Measurements from ENCODE around the gene RAC3.

Gene RAC3

GRCh38 chr17:82049521-82049971 is 18.1 kb downstream of the RAC3 start:
- no peaks in the 10 kb centered on the region for H4K20me1 ChIP-seq (ENCODE audit: insufficient read depth, low read length)
- no peak for TF ChIP-seq CTCF (IDR thresholded peaks at IDR 0.05; ENCODE audit: low read length)
- no peak for TF ChIP-seq EZH2 (IDR thresholded peaks at IDR 0.05; ENCODE audit: borderline replicate concordance, low read length)
- H3K27ac ChIP-seq (ENCODE audit: low read depth, low read length, poor library complexity, severe bottlenecking) = no peak overlapping the region
- no peaks in the 10 kb centered on the region for H3K9me3 ChIP-seq (ENCODE audit: low read length)
- H2AFZ ChIP-seq (ENCODE audit: low read length) = no peak overlapping the region
- H3K36me3 ChIP-seq (ENCODE audit: insufficient read depth, low read length) = peaks cover 12% of the 10 kb centered on the region
- peaks cover 27% of the 10 kb centered on the region for H3K4me1 ChIP-seq (ENCODE audit: insufficient read depth, low read length, severe bottlenecking)
- 0 out of 2 replicates have a peak, but pooled peaks cover 4% of the 10 kb centered on the region for H3K79me2 ChIP-seq (ENCODE audit: insufficient read depth, low read length)
- no peaks in the 10 kb centered on the region for H3K27me3 ChIP-seq (ENCODE audit: insufficient read depth, low read length)
- no peak overlapping the region for H3K4me3 ChIP-seq (ENCODE audit: low read depth, low read length, poor library complexity, severe bottlenecking)
- no peaks in the 10 kb centered on the region for H3F3A ChIP-seq (ENCODE audit: insufficient read depth, low read length)
- no peak overlapping the region for H3K9ac ChIP-seq (ENCODE audit: low read length)
- no peaks in the 10 kb centered on the region for H3K9me2 ChIP-seq (ENCODE audit: low read depth, low read length)
- H3K4me2 ChIP-seq (ENCODE audit: low read length) = no peak overlapping the region

GRCh38 chr17:82050152-82050760 is 18.8 kb downstream of the RAC3 start:
- Histone ChIP-seq H3K9ac (ENCODE audit: low read length) (no peak overlapping the region; the same call in 1 of the 2 replicates), H3K4me3 (ENCODE audit: low read depth, low read length, poor library complexity, severe bottlenecking) (peak overlapping the region; percentile 100), H2AFZ (ENCODE audit: low read length) (no peak overlapping the region), H3K9me2 (ENCODE audit: low read depth, low read length) (no peaks in the 10 kb centered on the region), H3K4me1 (ENCODE audit: insufficient read depth, low read length, severe bottlenecking) (peaks cover 27% of the 10 kb centered on the region), H3K27ac (ENCODE audit: low read depth, low read length, poor library complexity, severe bottlenecking) (no peak overlapping the region), H3K27me3 (ENCODE audit: insufficient read depth, low read length) (no peaks in the 10 kb centered on the region), H3K4me2 (ENCODE audit: low read length) (peak overlapping the region; percentile 79; the same call in 1 of the 2 replicates), H4K20me1 (ENCODE audit: insufficient read depth, low read length) (no peaks in the 10 kb centered on the region), H3K36me3 (ENCODE audit: insufficient read depth, low read length) (peaks cover 19% of the 10 kb centered on the region), H3F3A (ENCODE audit: insufficient read depth, low read length) (no peaks in the 10 kb centered on the region), H3K79me2 (ENCODE audit: insufficient read depth, low read length) (0 out of 2 replicates have a peak, but pooled peaks cover 4% of the 10 kb centered on the region), H3K9me3 (ENCODE audit: low read length) (no peaks in the 10 kb centered on the region)
- TF ChIP-seq CTCF (IDR thresholded peaks at IDR 0.05; ENCODE audit: low read length) (no peak), EZH2 (IDR thresholded peaks at IDR 0.05; ENCODE audit: borderline replicate concordance, low read length) (no peak)

- Histone ChIP-seq H3K9me3 (ENCODE audit: low read length) (no peaks in the 10 kb centered on the region), H3K4me1 (ENCODE audit: insufficient read depth, low read length, severe bottlenecking) (peaks cover 27% of the 10 kb centered on the region), H3K9me2 (ENCODE audit: low read depth, low read length) (no peaks in the 10 kb centered on the region), H3K36me3 (ENCODE audit: insufficient read depth, low read length) (peaks cover 27% of the 10 kb centered on the region), H3F3A (ENCODE audit: insufficient read depth, low read length) (no peaks in the 10 kb centered on the region), H3K27me3 (ENCODE audit: insufficient read depth, low read length) (no peaks in the 10 kb centered on the region), H3K4me2 (ENCODE audit: low read length) (peak overlapping the region; percentile 79), H3K79me2 (ENCODE audit: insufficient read depth, low read length) (0 out of 2 replicates have a peak, but pooled peaks cover 4% of the 10 kb centered on the region), H4K20me1 (ENCODE audit: insufficient read depth, low read length) (no peaks in the 10 kb centered on the region), H3K27ac (ENCODE audit: low read depth, low read length, poor library complexity, severe bottlenecking) (no peak overlapping the region), H3K4me3 (ENCODE audit: low read depth, low read length, poor library complexity, severe bottlenecking) (peak overlapping the region; percentile 100), H3K9ac (ENCODE audit: low read length) (peak overlapping the region; percentile 80), H2AFZ (ENCODE audit: low read length) (no peak overlapping the region)
- no peak for TF ChIP-seq CTCF (IDR thresholded peaks at IDR 0.05; ENCODE audit: low read length)
- TF ChIP-seq EZH2 (IDR thresholded peaks at IDR 0.05; ENCODE audit: borderline replicate concordance, low read length) = no peak
Observed at GRCh38 chr17:82050761-82051641, 19.5 kb downstream of the RAC3 start.

Measured in OCI-LY1 (cell line).